Keratinocyte (primary cell): ENCODE results near the gene SKOR1. TPM values are rescaled to one million over a fixed set of nuclear protein-coding genes. Genes with fewer than 3 reads are reported as not detected.
A peak's percentile ranks its signal among the peaks of the same experiment; 100 is the strongest.

Experiments
- DNase-seq: peaks from one replicate; pipeline ENCODE4 v3.0.0-alpha.2; 2011; ENCODE audit warnings: low read depth, missing footprints, low spot score
- FAIRE-seq: peaks from 2 replicates; lab custom pipeline; 2011; peaks lifted over from hg19 to GRCh38; lab: Jason Lieb, UNC
- H2AFZ ChIP-seq: 2 replicates; pipeline ENCODE4 v1.6.0; 2012; ENCODE audit warnings: low read length, control low read depth, inconsistent platforms; ENCODE audit not compliant: control insufficient read depth
- H3K27ac ChIP-seq: 2 replicates; pipeline ENCODE4 v1.5.1; 2011; ENCODE audit warnings: low read length; ENCODE audit not compliant: control insufficient read depth, insufficient read depth
- H3K27me3 ChIP-seq: 3 replicates; pipeline ENCODE4 v1.6.0; 2011; ENCODE audit warnings: low read length; ENCODE audit not compliant: control insufficient read depth, insufficient read depth; ENCODE audit errors: extremely low read depth
- H3K36me3 ChIP-seq, 2 experiments: 2 replicates in 1 of 2; 3 replicates in 1 of 2; pipeline ENCODE4 v1.5.1; 2011; ENCODE audit warnings: low read length in 2 of 2, mild to moderate bottlenecking in 1 of 2; ENCODE audit not compliant: control insufficient read depth in 2 of 2, insufficient read depth in 2 of 2; ENCODE audit errors: extremely low read depth in 1 of 2
- H3K4me1 ChIP-seq: 3 replicates; pipeline ENCODE4 v1.5.1; 2011; ENCODE audit warnings: low read length; ENCODE audit not compliant: control insufficient read depth, insufficient read depth; ENCODE audit errors: extremely low read depth
- H3K4me2 ChIP-seq: 3 replicates; pipeline ENCODE4 v1.6.0; 2011; ENCODE audit warnings: low read depth, low read length; ENCODE audit not compliant: control insufficient read depth, insufficient read depth; ENCODE audit errors: extremely low read depth
- H3K4me3 ChIP-seq, 3 experiments: fragments of 200-600 bp in 1 of 3; sonication (generic) in 1 of 3; 2 replicates in 2 of 3; 3 replicates in 1 of 3; pipeline ENCODE4 v1.5.1; 2011 to 2016; ENCODE audit warnings: low read length in 3 of 3, mild to moderate bottlenecking in 3 of 3, control low read depth in 2 of 3, inconsistent platforms in 1 of 3, low read depth in 1 of 3, mixed read lengths in 1 of 3, mixed run types in 1 of 3, moderate library complexity in 1 of 3; ENCODE audit not compliant: control insufficient read depth in 2 of 3, insufficient read depth in 2 of 3; ENCODE audit errors: extremely low read depth in 1 of 3
- H3K79me2 ChIP-seq: 2 replicates; pipeline ENCODE4 v1.6.0; 2012; ENCODE audit warnings: low read length; ENCODE audit not compliant: control insufficient read depth, insufficient read depth
- H3K9ac ChIP-seq: 3 replicates; pipeline ENCODE4 v1.6.0; 2011; ENCODE audit warnings: low read length; ENCODE audit not compliant: control insufficient read depth, insufficient read depth; ENCODE audit errors: extremely low read depth
- H3K9me1 ChIP-seq: 3 replicates; pipeline ENCODE4 v1.6.0; 2011; ENCODE audit warnings: low read length; ENCODE audit not compliant: control insufficient read depth, insufficient read depth; ENCODE audit errors: extremely low read depth
- H3K9me3 ChIP-seq: 2 replicates; pipeline ENCODE4 v1.5.1; 2012; ENCODE audit warnings: low read depth, low read length; ENCODE audit not compliant: control insufficient read depth
- H4K20me1 ChIP-seq: 3 replicates; pipeline ENCODE4 v1.6.0; 2011; ENCODE audit warnings: low read length; ENCODE audit not compliant: control insufficient read depth, insufficient read depth; ENCODE audit errors: extremely low read depth
- EZH2 ChIP-seq: IDR thresholded peaks from one replicate; pipeline ENCODE4 v1.6.1; 2012; ENCODE audit warnings: inconsistent platforms, mild to moderate bottlenecking, low read length, moderate library complexity
- dilution Hi-C: fragments of 300-500 bp; cut with MboI; formaldehyde crosslinking; loops from one replicate; pipeline ENCODE4 v1.7.0; 2020; ENCODE audit warnings: low sequenced_read_pairs; ENCODE audit not compliant: extremely low pct_ligation_motif_present
- polyA plus RNA-seq, 5 experiments: library from polyadenylated mRNA; depleted of rRNA in 3 of 5; stranded (reverse) in 3 of 5; stranded (forward) in 1 of 5; unstranded in 1 of 5; fragments of >200 nt; gene quantifications; 1 replicate in 1 of 5; 2 replicates in 3 of 5; 3 replicates in 1 of 5; pipeline versions ENCODE4 v1.2.1 to v1.2.3, GENCODE V29; 2011 to 2012; ENCODE audit warnings: missing spikeins in 2 of 5, low read depth in 1 of 5, low replicate concordance in 1 of 5
- TF ChIP-seq, protein P1 (sequence below), 3 experiments: IDR thresholded peaks in 1 of 3; conservative IDR thresholded peaks in 1 of 3; optimal IDR thresholded peaks in 1 of 3; 2 replicates in 2 of 3; 3 replicates in 1 of 3; pipeline versions ENCODE3 to v1.5.1; 2011; ENCODE audit warnings: low read length in 3 of 3, mild to moderate bottlenecking in 3 of 3, moderate library complexity in 2 of 3, control low read depth in 1 of 3, inconsistent platforms in 1 of 3; ENCODE audit not compliant: insufficient read depth in 2 of 3; ENCODE audit errors: extremely low read depth in 1 of 3

SKOR1 gene
- polyA plus RNA-seq, 1 donor (not counting 4 experiments of a cell fraction or from before 2014, with no cell fraction given), result 0.03 TPM

- no peak for DNase-seq
- H3K4me1 ChIP-seq, result no peaks in the 10 kb centered on the region
These were observed 5.7 kb upstream of the SKOR1 start for GRCh38 chr15:67819636-67820035.

DNA sequence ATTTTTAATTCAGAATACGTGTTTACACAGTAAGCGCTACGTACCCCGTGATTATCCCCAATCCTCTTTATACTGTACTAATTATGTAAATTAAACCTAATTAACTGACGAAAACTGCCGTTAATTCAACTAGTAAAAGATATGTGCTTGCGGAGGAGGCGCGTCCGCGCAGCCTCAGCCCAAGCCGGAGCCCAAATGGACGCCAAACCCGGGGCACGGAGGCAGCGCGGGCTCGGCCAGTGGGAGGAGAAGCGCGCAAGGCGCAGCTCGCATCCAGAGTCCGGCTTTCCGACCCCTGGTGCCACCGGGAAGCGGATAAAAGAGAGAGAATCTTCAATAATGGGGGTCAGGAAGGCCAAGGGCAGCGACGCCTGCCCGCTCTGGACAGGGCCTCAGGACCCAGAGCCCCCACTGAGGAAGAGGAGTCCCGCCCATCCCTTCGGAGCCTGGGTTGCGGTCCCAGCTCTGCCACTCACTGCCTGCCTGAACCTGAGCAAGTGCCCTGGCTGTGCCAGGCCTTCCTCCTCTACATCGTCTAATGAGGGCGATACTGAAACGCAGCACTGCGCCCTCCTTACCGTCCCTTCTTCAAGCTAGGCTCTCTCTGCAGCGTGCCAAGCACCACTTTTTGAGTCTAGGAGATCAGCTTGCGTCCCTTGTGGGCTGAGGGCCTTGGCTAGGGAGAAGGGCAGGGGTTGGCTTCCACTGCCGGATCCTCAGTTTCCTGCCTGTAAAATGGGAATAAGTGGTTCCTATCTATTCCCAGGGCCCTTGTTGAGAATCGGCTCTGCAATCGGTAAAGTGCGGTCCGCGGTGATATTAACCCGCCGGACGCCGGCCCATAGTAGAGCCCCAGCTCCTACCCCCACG lies 5.0 kb upstream of the SKOR1 start:
- no peak overlapping the region for H3K4me2 ChIP-seq

More at GRCh38 chr15:67819636-67820035, 5.7 kb upstream of the SKOR1 start:
- H3K36me3 ChIP-seq, result no peaks in the 10 kb centered on the region
- dilution Hi-C loops, result no loop called here
- H3K79me2 ChIP-seq, result no peaks in the 10 kb centered on the region
- no peak overlapping the region for H3K9ac ChIP-seq
- no peaks in the 10 kb centered on the region for H3K9me3 ChIP-seq
- H3K9me1 ChIP-seq, result no peaks in the 10 kb centered on the region
- no peak overlapping the region for H3K4me3 ChIP-seq
- H4K20me1 ChIP-seq, result peaks cover 9% of the 10 kb centered on the region
- no peak overlapping the region for H3K4me2 ChIP-seq
- no peak overlapping the region for H2AFZ ChIP-seq
- FAIRE-seq, result no peak
- H3K27ac ChIP-seq, result no peak overlapping the region
- TF ChIP-seq, protein P1, sequence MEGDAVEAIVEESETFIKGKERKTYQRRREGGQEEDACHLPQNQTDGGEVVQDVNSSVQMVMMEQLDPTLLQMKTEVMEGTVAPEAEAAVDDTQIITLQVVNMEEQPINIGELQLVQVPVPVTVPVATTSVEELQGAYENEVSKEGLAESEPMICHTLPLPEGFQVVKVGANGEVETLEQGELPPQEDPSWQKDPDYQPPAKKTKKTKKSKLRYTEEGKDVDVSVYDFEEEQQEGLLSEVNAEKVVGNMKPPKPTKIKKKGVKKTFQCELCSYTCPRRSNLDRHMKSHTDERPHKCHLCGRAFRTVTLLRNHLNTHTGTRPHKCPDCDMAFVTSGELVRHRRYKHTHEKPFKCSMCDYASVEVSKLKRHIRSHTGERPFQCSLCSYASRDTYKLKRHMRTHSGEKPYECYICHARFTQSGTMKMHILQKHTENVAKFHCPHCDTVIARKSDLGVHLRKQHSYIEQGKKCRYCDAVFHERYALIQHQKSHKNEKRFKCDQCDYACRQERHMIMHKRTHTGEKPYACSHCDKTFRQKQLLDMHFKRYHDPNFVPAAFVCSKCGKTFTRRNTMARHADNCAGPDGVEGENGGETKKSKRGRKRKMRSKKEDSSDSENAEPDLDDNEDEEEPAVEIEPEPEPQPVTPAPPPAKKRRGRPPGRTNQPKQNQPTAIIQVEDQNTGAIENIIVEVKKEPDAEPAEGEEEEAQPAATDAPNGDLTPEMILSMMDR (optimal IDR thresholded peaks at IDR 0.05 in 1 of 3, IDR thresholded peaks at IDR 0.05 in 1 of 3, conservative IDR thresholded peaks at IDR 0.05 in 1 of 3; ENCODE audit: extremely low read depth in 1 of 3, insufficient read depth in 2 of 3, low read length in 3 of 3), result no peak
- TF ChIP-seq EZH2, result no peak
- peaks cover 72% of the 10 kb centered on the region for H3K27me3 ChIP-seq

More for the DNA sequence above, 5.0 kb upstream of the SKOR1 start:
- no peak overlapping the region for H2AFZ ChIP-seq
- DNase-seq (no peak), FAIRE-seq (no peak)
- no peaks in the 10 kb centered on the region for H3K9me1 ChIP-seq
- H3K4me3 ChIP-seq, result no peak overlapping the region
- peaks cover 79% of the 10 kb centered on the region for H3K27me3 ChIP-seq
- H3K27ac ChIP-seq, result no peak overlapping the region
- no peaks in the 10 kb centered on the region for H3K36me3 ChIP-seq
- H3K79me2 ChIP-seq, result no peaks in the 10 kb centered on the region
- H3K9ac ChIP-seq, result no peak overlapping the region
- peaks cover 13% of the 10 kb centered on the region for H4K20me1 ChIP-seq
- dilution Hi-C loops, result no loop called here
- peak; percentile 92 for TF ChIP-seq EZH2
- TF ChIP-seq, protein P1 (optimal IDR thresholded peaks at IDR 0.05 in 1 of 3, IDR thresholded peaks at IDR 0.05 in 1 of 3, conservative IDR thresholded peaks at IDR 0.05 in 1 of 3; ENCODE audit: extremely low read depth in 1 of 3, insufficient read depth in 2 of 3, low read length in 3 of 3), result no peak
- no peaks in the 10 kb centered on the region for H3K4me1 ChIP-seq
- no peaks in the 10 kb centered on the region for H3K9me3 ChIP-seq
